ENCODE results near the gene GPAT2. TPM values are rescaled to one million over a fixed set of nuclear protein-coding genes. Genes with fewer than 3 reads are reported as not detected.
"Not testable (repeated sequence)": the region's sequence is repeated elsewhere in the genome, so short reads cannot be mapped to it uniquely, and the experiment has no call there.

Gene GPAT2
- total RNA-seq, 1 donor from 2014 or later = 4.3 TPM

DNA sequence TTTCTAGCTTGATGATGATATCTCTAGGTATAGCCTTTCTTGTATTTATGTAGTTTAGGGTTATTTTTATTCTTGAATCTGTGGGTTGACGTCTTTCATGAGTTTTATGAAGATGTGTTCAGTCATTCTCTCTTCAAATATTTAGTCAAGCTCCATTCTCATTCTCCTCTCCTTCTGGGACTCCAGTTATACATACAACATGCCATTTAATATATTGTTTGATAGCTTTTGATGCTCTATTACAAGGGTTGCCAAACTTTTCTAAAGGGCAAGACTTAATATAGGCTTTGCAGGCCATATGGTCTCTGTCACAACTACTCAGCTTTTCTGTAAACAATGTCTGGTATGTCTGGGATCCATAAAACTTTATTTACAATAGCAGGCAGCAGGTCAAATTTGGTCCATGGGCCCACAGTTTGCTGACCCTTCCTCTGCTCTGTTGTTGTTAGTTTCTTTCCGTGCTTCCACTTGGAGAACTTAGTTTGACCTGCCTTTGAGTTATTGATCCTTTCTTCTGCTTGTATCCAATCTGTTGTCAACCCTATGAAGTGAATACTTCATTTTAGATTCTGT lies 40.6 kb upstream of the GPAT2 start:
- ATAC-seq (no peak), DNase-seq (no peak)
- Histone ChIP-seq H3K36me3 (no peaks in the 10 kb centered on the region), H3K27ac (no peak overlapping the region), H3K4me1 (no peaks in the 10 kb centered on the region), H3K27me3 (ENCODE audit: low read depth) (no peaks in the 10 kb centered on the region), H3K4me3 (no peak overlapping the region), H3K9me3 (no peaks in the 10 kb centered on the region)
- intact Hi-C loops (cut with DNase I) = no loop called here
- TF ChIP-seq, protein P1, sequence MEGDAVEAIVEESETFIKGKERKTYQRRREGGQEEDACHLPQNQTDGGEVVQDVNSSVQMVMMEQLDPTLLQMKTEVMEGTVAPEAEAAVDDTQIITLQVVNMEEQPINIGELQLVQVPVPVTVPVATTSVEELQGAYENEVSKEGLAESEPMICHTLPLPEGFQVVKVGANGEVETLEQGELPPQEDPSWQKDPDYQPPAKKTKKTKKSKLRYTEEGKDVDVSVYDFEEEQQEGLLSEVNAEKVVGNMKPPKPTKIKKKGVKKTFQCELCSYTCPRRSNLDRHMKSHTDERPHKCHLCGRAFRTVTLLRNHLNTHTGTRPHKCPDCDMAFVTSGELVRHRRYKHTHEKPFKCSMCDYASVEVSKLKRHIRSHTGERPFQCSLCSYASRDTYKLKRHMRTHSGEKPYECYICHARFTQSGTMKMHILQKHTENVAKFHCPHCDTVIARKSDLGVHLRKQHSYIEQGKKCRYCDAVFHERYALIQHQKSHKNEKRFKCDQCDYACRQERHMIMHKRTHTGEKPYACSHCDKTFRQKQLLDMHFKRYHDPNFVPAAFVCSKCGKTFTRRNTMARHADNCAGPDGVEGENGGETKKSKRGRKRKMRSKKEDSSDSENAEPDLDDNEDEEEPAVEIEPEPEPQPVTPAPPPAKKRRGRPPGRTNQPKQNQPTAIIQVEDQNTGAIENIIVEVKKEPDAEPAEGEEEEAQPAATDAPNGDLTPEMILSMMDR (IDR thresholded peaks at IDR 0.05) = no peak

DNA sequence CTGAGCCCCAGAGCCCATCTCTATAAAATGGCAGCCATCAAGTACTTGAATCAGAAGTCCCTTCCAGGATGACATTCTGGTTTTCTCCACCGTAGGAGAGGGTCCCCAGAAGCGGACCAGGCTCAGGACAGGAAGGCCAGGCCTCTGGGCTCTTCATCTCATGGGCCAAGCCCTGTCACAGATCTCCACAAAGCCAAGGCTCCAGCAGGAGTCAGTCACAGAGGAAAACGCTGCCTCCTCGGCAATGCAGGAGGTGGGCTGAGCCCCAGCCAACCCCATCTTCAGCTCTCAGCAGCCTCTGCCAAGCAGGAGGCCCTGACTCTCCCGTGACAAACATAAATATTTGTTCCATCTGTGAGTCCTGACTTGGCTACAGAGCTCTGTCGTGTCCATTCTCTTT lies 39.4 kb upstream of the GPAT2 start:
- H3K4me3 ChIP-seq = no peak overlapping the region
- intact Hi-C loops (cut with DNase I) = no loop called here
- TF ChIP-seq, protein P1 (IDR thresholded peaks at IDR 0.05) = no peak
- H3K9me3 ChIP-seq = no peaks in the 10 kb centered on the region
- no peaks in the 10 kb centered on the region for H3K4me1 ChIP-seq
- H3K27ac ChIP-seq = no peak overlapping the region
- no peaks in the 10 kb centered on the region for H3K36me3 ChIP-seq
- H3K27me3 ChIP-seq (ENCODE audit: low read depth) = no peaks in the 10 kb centered on the region
- no peak for ATAC-seq
- no peak for DNase-seq

DNA sequence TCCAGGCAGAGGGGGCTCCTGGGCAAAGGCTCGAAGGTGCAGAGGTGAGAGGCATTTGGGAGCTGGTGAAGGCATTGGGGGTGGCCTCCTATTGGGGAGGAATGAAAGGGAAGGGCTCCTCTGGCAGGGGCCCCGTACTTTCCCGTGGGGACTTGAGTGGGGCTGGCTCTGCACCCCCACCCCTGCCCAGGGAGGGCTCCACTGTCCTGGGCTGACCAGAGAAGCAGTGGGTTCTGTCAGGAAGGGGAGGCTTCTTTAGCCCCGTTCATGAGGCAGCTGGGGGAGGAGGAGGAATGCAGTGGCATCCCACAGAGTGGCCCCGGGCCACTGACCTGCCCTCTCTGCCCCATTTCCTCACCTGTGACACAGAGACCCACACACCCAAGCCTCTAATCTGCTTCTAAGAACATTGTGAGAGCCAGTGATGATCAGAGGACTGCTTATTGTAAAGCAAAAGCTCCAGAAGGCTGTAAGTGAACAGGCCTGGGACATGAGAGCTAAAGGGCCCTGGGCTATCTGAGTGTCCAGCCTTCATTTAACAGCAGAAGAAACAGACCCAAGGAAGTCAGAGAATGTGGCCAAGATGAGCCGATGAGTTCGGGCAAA lies 38.6 kb upstream of the GPAT2 start:
- Histone ChIP-seq H3K4me3 (no peak overlapping the region), H3K36me3 (no peaks in the 10 kb centered on the region), H3K27me3 (ENCODE audit: low read depth) (peaks cover under 1% of the 10 kb centered on the region), H3K27ac (no peak overlapping the region), H3K4me1 (no peaks in the 10 kb centered on the region), H3K9me3 (no peaks in the 10 kb centered on the region)
- TF ChIP-seq, protein P1 (IDR thresholded peaks at IDR 0.05) = no peak
- ATAC-seq (no peak), DNase-seq (no peak)
- intact Hi-C loops (cut with DNase I) = no loop called here

DNA sequence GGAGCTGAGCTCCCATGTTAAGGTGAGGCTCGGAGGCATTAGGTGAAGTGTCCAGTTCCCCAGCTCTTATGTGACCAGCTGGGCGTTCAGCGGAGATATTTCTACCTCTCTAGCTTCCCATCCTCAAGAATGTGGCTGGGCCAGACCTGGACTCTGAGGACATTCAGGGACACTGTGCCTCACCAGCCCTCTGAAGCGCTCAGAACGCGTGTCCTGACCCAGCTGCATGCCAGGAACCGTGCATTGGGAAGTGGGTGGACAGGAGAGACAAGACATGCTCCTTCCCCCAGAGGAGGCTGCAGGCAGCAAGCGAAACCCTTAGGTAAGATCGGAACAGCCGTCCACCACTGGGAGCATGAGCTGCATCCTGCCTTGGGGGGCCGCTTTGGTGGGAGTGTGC lies 38.0 kb upstream of the GPAT2 start:
- ATAC-seq = peak; percentile 71 to 74
- H3K36me3 ChIP-seq = no peaks in the 10 kb centered on the region
- TF ChIP-seq, protein P1 (IDR thresholded peaks at IDR 0.05) = no peak
- no peak for DNase-seq
- H3K4me1 ChIP-seq = no peaks in the 10 kb centered on the region
- H3K27me3 ChIP-seq (ENCODE audit: low read depth) = peaks cover 5% of the 10 kb centered on the region
- no peak overlapping the region for H3K27ac ChIP-seq
- H3K4me3 ChIP-seq = no peak overlapping the region
- intact Hi-C loops (cut with DNase I) = no loop called here
- no peaks in the 10 kb centered on the region for H3K9me3 ChIP-seq

DNA sequence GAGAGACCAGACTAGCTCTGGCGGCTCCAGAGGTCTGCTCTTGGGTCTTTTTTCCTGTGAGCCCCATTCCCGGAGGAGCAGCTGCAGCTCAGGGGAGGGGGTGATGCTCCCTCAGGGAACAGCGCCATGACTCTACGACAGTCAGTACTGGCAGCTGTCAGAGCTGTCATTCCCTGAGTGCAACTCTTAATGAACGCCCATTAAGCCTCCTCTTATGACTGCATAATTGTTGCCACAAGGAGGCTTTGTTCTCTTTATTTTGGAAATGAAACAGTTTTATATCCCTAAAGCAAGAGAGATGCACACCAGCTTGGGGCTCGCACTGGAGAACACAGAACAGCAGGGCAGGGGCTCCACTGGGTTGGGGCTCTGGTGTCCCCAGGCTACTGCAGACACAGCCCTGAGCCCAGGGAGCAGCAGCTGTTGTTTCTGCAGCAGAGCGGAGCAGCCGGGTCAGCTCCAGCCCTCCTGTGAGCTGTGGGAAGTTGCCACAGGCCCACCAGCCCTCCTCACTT lies 37.3 kb upstream of the GPAT2 start:
- H3K36me3 ChIP-seq; intact Hi-C loops (cut with DNase I); DNase-seq; H3K27ac ChIP-seq; H3K9me3 ChIP-seq; ATAC-seq; H3K4me3 ChIP-seq; H3K4me1 ChIP-seq; H3K27me3 ChIP-seq (ENCODE audit: low read depth): not testable (repeated sequence)

DNA sequence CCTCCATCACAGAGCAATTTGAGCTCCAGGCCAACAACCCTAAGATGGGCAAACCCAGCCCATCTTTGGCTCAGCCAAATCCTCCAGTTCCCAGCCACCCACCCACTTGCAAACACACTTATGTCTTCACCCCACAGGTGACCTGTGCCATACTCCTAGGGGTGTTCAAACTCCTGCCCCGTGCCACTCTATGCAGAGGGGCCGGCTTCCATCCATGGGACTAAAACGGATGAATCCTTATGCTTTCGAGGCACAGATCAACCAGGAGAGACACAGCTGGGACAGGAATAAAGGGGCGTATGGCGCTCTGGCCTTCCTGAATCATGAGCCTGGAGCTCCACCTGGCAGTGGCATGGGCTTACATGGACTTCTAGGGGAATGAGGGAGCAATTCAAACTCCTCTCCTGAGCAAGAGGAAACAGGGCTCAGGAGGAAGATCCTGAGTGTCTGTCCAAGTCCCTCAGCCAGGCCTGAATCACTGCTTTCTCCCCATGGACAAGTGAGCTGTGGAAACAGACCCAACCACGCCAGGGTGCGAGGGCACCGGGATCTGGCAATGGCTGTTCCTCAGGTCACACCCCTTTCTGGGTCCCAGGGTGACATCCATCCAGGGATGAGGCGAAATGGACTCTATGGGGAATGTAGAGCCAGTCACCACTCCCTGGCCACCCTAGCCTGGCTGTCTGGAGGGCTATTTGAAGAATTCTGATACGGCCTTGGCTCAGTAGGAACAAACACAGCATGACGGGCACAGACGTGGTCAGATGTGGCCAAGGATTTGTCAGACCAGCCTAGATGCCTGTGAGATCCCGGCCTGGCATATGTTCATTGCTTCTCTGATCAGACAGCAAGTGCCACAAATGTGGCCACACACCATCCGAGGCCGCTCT lies 36.6 kb upstream of the GPAT2 start:
- intact Hi-C loops (cut with DNase I); H3K27ac ChIP-seq: not testable (repeated sequence)

DNA sequence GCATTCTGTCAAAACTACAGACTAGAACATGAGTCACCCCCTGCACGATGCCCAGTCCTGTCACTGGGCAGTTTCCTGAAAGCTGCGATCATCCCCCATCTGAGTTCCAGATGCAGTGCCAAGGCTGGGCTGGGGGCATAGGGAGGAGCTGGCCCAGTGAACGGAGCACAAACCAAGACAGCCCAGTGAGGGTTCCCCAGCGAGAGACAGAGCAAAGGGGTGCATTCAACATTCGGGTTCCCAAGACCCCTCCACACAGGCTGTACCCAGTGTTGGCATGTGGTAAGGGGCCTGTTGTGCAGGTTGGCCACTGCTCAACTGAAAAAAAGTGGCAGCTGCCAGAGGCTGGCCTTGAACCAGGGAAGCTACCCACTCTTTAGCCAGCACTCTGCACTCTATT lies 35.6 kb upstream of the GPAT2 start:
- H3K36me3 ChIP-seq; DNase-seq; ATAC-seq; H3K27me3 ChIP-seq (ENCODE audit: low read depth); intact Hi-C loops (cut with DNase I); H3K4me1 ChIP-seq; H3K4me3 ChIP-seq; H3K27ac ChIP-seq; H3K9me3 ChIP-seq: not testable (repeated sequence)

More for the DNA sequence above, 36.6 kb upstream of the GPAT2 start:
- not testable (repeated sequence) for ATAC-seq; DNase-seq; H3K9me3 ChIP-seq; H3K36me3 ChIP-seq; H3K4me1 ChIP-seq; H3K4me3 ChIP-seq; H3K27me3 ChIP-seq (ENCODE audit: low read depth)

DNA sequence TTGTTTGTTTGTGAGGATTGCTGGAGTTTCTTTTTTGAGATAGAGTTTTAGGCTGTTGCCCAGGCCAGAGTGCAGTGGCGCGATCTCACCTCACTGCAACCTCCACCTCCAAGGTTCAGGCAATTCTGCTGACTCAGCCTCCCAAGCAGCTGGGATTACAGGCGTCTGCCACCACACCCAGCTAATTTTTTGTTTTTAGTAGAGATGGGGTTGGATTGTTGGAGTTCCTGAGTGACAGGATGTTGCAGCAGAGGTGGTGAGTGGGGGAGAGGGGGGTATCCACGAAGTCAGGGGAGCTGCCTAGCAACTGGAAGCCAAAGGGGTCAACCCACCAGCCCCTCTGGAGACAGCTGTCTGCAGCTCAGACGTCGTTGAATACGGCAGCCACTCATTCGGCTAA lies 35.2 kb upstream of the GPAT2 start:
- H3K4me1 ChIP-seq; H3K9me3 ChIP-seq; DNase-seq; H3K27me3 ChIP-seq (ENCODE audit: low read depth); H3K36me3 ChIP-seq; ATAC-seq; H3K4me3 ChIP-seq; intact Hi-C loops (cut with DNase I); H3K27ac ChIP-seq: not testable (repeated sequence)

DNA sequence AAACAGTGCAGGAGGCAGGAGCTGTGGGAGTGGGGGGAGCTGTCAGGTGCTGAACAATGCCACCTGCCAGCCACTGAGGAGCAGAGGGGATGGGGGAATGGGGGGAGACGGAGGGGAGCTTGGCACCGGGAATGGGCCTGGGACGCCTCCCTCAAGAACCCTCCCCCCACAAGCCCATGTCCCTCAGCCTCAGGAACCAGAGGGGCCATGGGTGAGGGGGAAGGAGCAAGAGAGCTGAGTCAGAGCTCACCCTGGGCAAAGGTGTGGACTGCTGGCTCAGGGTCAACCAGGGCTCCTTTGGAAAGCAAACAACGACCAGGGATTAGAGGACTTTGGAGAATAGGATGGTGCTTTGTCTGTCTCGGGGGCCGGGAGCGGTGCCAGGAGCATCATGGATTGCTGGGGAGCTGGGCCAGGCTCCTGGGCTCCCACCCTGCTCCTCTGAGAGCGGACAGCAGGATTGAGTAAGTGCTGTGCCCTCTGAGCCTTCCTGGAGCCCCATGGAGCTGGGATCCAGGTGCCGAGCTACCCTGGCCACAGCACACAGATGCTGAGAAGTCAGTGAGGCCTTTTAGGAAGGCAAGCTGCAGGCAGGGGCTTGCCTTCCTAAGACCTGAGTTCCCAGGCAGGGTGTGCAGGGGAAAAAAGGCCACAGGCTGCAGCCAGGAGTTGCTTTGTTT lies 33.3 kb upstream of the GPAT2 start:
- H3K27ac ChIP-seq; intact Hi-C loops (cut with DNase I); H3K27me3 ChIP-seq (ENCODE audit: low read depth); H3K4me1 ChIP-seq; ATAC-seq; H3K36me3 ChIP-seq; DNase-seq; H3K4me3 ChIP-seq; H3K9me3 ChIP-seq: not testable (repeated sequence)
